T-helper 2 cell treated with Interferon-gamma antibody and Interleukin-4, amounts not matched to agents 5 μg/mL and 100 μg/mL, for 36 hours (primary cell): ENCODE data around the gene CAMTA1.

Experiments used
- DNase-seq: peaks from one replicate; pipeline ENCODE4 v3.0.0; 2021; ENCODE audit warnings: low spot score
- H3K27ac Mint-ChIP-seq: one replicate; pipeline ENCODE4 v1.8.0; 2021; ENCODE audit warnings: mild to moderate bottlenecking, mixed read lengths
- H3K27me3 Mint-ChIP-seq: one replicate; pipeline ENCODE4 v1.8.0; 2021; ENCODE audit warnings: low read depth, mixed read lengths
- H3K36me3 Mint-ChIP-seq: one replicate; pipeline ENCODE4 v1.8.0; 2021; ENCODE audit warnings: low read depth, mixed read lengths
- H3K4me1 Mint-ChIP-seq: one replicate; pipeline ENCODE4 v1.8.0; 2021; ENCODE audit warnings: low read depth, mixed read lengths
- H3K4me3 Mint-ChIP-seq: one replicate; pipeline ENCODE4 v1.8.0; 2022; ENCODE audit warnings: mild to moderate bottlenecking, moderate library complexity, mixed read lengths
- H3K9me3 Mint-ChIP-seq: one replicate; pipeline ENCODE4 v1.8.0; 2021; ENCODE audit warnings: mixed read lengths

Gene CAMTA1

GRCh38 chr1:7441143-7441841 lies 656.0 kb downstream of the CAMTA1 start:
- no peak overlapping the region for H3K4me3 Mint-ChIP-seq
- H3K4me1 Mint-ChIP-seq: no peaks in the 10 kb centered on the region
- DNase-seq: no peak
- H3K27me3 Mint-ChIP-seq: no peaks in the 10 kb centered on the region
- no peaks in the 10 kb centered on the region for H3K36me3 Mint-ChIP-seq
- H3K27ac Mint-ChIP-seq: no peak overlapping the region
- H3K9me3 Mint-ChIP-seq: no peaks in the 10 kb centered on the region

GRCh38 chr1:7442036-7442435 lies 656.8 kb downstream of the CAMTA1 start:
- Mint-ChIP-seq H3K36me3 (no peaks in the 10 kb centered on the region), H3K4me3 (no peak overlapping the region), H3K4me1 (no peaks in the 10 kb centered on the region), H3K27ac (no peak overlapping the region), H3K27me3 (no peaks in the 10 kb centered on the region), H3K9me3 (no peaks in the 10 kb centered on the region)
- DNase-seq: no peak

DNA sequence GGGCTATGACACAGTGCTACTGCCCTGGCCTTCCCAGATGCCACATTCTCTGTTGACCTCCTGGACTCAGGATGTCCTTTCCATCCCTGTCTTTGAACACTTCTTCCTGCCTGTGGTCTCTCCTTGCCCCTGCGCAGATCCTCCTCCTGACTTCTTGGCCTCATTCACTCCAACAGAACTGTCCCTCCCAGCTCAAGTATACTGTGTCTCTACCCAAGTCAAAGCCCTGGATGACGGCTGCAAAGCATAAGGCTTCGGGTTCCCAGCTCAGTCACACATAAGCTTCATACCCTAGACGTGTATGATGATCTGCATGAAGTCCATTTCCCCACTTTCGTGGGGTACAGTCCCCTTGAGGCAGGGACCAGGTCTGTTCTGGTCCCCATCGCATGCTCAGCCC lies 657.7 kb downstream of the CAMTA1 start:
- no peaks in the 10 kb centered on the region for H3K27me3 Mint-ChIP-seq
- DNase-seq: no peak

DNA sequence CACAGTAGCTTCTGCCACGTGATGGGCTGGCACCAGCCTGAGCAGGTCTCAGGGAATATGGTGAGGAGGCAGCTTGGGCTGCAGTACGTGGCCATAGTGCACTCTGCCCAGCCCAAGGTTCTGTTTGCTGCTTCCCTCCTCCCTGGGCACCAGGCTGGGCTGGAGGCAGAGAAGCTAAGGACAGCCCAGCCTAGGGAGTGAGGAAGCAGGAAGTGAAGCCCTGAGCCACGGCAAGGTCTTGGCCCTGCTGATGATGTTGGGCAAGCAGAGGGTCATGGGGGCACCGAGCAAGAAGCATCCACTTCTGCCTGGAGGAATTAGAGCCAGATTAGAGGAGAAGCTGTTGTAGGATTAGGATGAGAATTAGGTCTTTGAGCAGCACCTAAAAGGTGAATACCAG lies 659.1 kb downstream of the CAMTA1 start:
- Mint-ChIP-seq H3K27me3 (no peaks in the 10 kb centered on the region), H3K9me3 (no peaks in the 10 kb centered on the region), H3K27ac (no peak overlapping the region), H3K4me1 (no peaks in the 10 kb centered on the region), H3K36me3 (no peaks in the 10 kb centered on the region), H3K4me3 (no peak overlapping the region)
- no peak for DNase-seq

More for the DNA sequence above, 657.7 kb downstream of the CAMTA1 start:
- H3K4me1 Mint-ChIP-seq: no peaks in the 10 kb centered on the region
- no peaks in the 10 kb centered on the region for H3K36me3 Mint-ChIP-seq
- no peak overlapping the region for H3K4me3 Mint-ChIP-seq
- H3K27ac Mint-ChIP-seq: no peak overlapping the region
- no peaks in the 10 kb centered on the region for H3K9me3 Mint-ChIP-seq

- H3K36me3 Mint-ChIP-seq: no peaks in the 10 kb centered on the region
- no peak for DNase-seq
- H3K27me3 Mint-ChIP-seq: no peaks in the 10 kb centered on the region
- H3K9me3 Mint-ChIP-seq: no peaks in the 10 kb centered on the region
- no peak overlapping the region for H3K27ac Mint-ChIP-seq
- no peaks in the 10 kb centered on the region for H3K4me1 Mint-ChIP-seq
- no peak overlapping the region for H3K4me3 Mint-ChIP-seq
These were observed 661.8 kb downstream of the CAMTA1 start for GRCh38 chr1:7447093-7447492.

GRCh38 chr1:7447736-7448135 lies 662.5 kb downstream of the CAMTA1 start:
- no peaks in the 10 kb centered on the region for H3K4me1 Mint-ChIP-seq
- H3K27me3 Mint-ChIP-seq: no peaks in the 10 kb centered on the region
- H3K4me3 Mint-ChIP-seq: no peak overlapping the region
- no peaks in the 10 kb centered on the region for H3K36me3 Mint-ChIP-seq
- no peaks in the 10 kb centered on the region for H3K9me3 Mint-ChIP-seq
- DNase-seq: no peak
- H3K27ac Mint-ChIP-seq: no peak overlapping the region

GRCh38 chr1:7448986-7449385 lies 663.7 kb downstream of the CAMTA1 start:
- H3K27ac Mint-ChIP-seq: no peak overlapping the region
- no peaks in the 10 kb centered on the region for H3K27me3 Mint-ChIP-seq
- H3K36me3 Mint-ChIP-seq: no peaks in the 10 kb centered on the region
- H3K9me3 Mint-ChIP-seq: no peaks in the 10 kb centered on the region
- DNase-seq: no peak
- no peak overlapping the region for H3K4me3 Mint-ChIP-seq
- no peaks in the 10 kb centered on the region for H3K4me1 Mint-ChIP-seq

- Mint-ChIP-seq H3K9me3 (no peaks in the 10 kb centered on the region), H3K4me1 (no peaks in the 10 kb centered on the region), H3K36me3 (no peaks in the 10 kb centered on the region), H3K27me3 (no peaks in the 10 kb centered on the region), H3K4me3 (no peak overlapping the region), H3K27ac (no peak overlapping the region)
- no peak for DNase-seq
These were observed 664.5 kb downstream of the CAMTA1 start for GRCh38 chr1:7449750-7450149.

- DNase-seq: no peak
- no peak overlapping the region for H3K27ac Mint-ChIP-seq
- no peaks in the 10 kb centered on the region for H3K36me3 Mint-ChIP-seq
- H3K27me3 Mint-ChIP-seq: no peaks in the 10 kb centered on the region
- no peaks in the 10 kb centered on the region for H3K9me3 Mint-ChIP-seq
- H3K4me1 Mint-ChIP-seq: no peaks in the 10 kb centered on the region
- H3K4me3 Mint-ChIP-seq: no peak overlapping the region
These were observed 665.6 kb downstream of the CAMTA1 start for GRCh38 chr1:7450838-7451237.

DNA sequence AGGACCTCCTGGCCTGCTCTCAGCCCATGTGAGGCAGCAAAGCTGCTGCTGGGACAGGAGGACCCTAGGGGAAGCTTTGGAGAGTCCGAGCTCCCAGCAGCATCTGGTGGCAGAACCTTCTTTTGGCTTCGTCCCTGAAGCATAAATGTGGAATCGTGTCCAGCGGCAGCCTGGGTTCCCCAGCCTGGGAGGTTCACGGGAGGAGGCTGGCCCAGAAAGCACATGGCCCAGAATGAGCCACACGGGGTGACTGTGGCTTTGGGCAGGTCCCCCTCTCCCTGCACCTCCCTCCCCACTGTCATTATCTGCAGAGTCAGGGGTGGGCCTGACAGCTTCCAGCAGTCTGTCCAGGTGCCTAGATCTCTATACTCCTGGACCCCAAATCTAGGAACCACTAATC lies 667.8 kb downstream of the CAMTA1 start:
- Mint-ChIP-seq H3K27me3 (peaks cover under 1% of the 10 kb centered on the region), H3K9me3 (no peaks in the 10 kb centered on the region), H3K4me1 (peaks cover under 1% of the 10 kb centered on the region), H3K36me3 (no peaks in the 10 kb centered on the region), H3K27ac (no peak overlapping the region), H3K4me3 (no peak overlapping the region)
- DNase-seq: no peak

DNA sequence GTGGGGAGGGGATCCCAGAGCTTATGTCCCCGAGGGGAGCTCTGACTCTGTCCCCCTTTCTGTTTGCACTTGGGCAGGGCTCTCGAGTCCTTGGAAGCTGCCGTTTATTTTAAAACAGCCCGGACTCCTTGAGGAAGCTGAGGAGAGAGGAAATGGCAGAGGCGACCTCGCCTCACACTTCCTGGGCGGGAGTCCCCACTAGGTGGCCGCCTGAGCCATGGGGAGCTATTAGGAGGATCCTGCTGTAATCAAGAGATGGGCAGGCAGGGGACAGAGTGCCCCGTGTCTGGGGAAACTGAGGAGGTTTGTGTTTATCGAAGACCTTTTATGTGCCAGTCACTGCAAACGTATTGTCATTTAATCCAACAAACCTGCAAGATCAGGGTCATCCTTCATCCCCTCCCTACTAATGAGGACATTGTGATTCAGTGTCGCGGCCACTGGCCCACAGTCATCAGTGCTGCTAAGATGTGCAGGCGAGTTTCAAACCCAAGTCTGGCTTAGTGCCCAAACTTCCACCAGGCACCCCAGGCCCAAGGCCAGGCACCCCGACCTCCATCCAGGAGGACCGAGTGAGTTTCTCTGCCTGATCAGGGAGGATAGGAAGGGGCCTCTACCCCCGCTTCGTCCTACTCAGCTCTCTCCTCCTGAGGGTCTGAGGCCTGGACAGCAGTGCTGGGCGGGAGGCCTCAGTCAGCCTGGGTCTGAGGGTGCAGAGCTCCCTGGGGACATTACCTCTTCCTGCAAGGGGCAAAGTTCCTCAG lies 669.0 kb downstream of the CAMTA1 start:
- H3K4me1 Mint-ChIP-seq: peaks cover 3% of the 10 kb centered on the region
- no peaks in the 10 kb centered on the region for H3K9me3 Mint-ChIP-seq
- H3K4me3 Mint-ChIP-seq: no peak overlapping the region
- no peaks in the 10 kb centered on the region for H3K36me3 Mint-ChIP-seq
- DNase-seq: no peak
- peaks cover 2% of the 10 kb centered on the region for H3K27me3 Mint-ChIP-seq
- H3K27ac Mint-ChIP-seq: no peak overlapping the region

GRCh38 chr1:7454895-7455784 lies 669.9 kb downstream of the CAMTA1 start:
- H3K36me3 Mint-ChIP-seq: no peaks in the 10 kb centered on the region
- no peak overlapping the region for H3K27ac Mint-ChIP-seq
- H3K4me1 Mint-ChIP-seq: peaks cover 3% of the 10 kb centered on the region
- no peak overlapping the region for H3K4me3 Mint-ChIP-seq
- no peak for DNase-seq
- H3K9me3 Mint-ChIP-seq: no peaks in the 10 kb centered on the region
- H3K27me3 Mint-ChIP-seq: peaks cover 2% of the 10 kb centered on the region

DNA sequence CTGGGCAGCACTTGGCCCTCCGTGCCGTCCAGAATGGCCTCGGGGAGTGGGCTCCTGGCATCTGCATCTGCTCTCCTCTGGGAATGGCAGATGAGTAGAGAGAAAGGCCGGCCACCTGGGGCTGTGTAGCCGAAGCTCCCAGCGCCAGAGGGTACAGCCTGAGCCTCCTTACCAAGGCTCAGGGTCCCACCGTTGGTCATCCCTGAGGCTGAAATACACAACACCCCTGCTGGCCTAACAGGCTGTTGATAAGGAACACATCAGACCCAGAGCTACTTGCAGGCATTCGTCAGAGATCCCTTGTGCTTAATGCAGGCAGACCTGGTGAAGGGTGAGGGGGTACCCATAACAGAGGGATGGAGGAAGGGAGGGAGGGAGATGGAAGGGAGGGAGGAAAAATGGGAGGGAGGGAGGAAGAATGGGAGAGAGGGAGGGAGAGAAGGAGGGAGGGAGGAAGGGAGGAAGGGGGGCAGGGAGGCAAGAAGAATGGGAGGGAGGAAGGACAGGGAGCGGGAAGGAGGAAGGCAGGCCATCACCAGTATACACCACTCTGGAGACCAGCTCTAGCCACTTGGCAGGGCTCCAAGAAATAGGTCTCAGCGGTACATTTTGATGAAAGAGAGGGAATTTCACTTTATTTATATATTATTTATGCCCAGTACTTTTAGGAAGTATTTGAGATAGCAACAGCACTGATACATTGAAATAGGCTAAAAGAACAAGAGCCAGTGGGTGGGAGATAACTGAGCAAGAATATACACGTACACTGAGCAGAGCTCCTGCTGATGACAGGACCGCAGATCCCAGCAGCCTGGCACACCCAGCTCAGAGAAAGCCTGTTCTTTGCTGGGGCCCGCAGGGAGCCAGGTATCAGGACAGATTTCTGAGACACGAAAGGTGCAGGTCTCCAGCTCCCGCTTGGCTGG lies 670.8 kb downstream of the CAMTA1 start:
- Mint-ChIP-seq H3K27me3 (peaks cover 2% of the 10 kb centered on the region), H3K27ac (no peak overlapping the region), H3K4me3 (no peak overlapping the region), H3K4me1 (peaks cover 3% of the 10 kb centered on the region), H3K36me3 (no peaks in the 10 kb centered on the region), H3K9me3 (no peaks in the 10 kb centered on the region)
- no peak for DNase-seq
